Embryonic facial prominence (tissue), 1 donor: Measurements from ENCODE around the gene CCDC83.
"Not testable (repeated sequence)": the region's sequence is repeated elsewhere in the genome, so short reads cannot be mapped to it uniquely, and the experiment has no call there.

Source experiments
- DNase-seq: peaks from one replicate; pipeline ENCODE4 v3.0.0-alpha.2; 2016; ENCODE audit errors: extremely low spot score

The CCDC83 gene

GRCh38 chr11:85835729-85836128 lies 19.5 kb upstream of the CCDC83 start:
- DNase-seq, result no peak

- not testable (repeated sequence) for DNase-seq
These were observed 14.3 kb upstream of the CCDC83 start for GRCh38 chr11:85840932-85841331.

GRCh38 chr11:85843929-85844328 lies 11.3 kb upstream of the CCDC83 start:
- no peak for DNase-seq

- DNase-seq, result no peak
These were observed 10.6 kb upstream of the CCDC83 start for GRCh38 chr11:85844439-85845123.

GRCh38 chr11:85845124-85845631 lies 10.0 kb upstream of the CCDC83 start:
- no peak for DNase-seq

DNA sequence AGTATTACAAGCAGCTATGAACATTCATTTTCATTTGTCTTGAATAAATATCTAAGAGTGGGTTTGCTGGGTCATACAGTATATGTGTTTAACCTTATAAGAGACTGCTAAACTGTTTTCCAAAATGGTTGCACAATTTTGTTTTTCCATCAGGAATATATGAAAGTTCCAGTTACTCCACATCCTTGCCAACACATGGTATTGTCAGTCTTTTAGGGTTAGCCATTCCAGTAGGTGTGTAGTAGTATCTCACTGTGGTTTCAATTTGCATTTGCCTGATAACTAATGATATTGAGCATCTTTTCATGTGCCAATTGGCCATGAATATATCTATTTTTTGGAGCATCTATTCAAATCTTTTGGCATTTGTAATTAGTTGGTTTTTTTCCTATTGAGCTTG lies 7.7 kb upstream of the CCDC83 start:
- DNase-seq, result no peak

DNA sequence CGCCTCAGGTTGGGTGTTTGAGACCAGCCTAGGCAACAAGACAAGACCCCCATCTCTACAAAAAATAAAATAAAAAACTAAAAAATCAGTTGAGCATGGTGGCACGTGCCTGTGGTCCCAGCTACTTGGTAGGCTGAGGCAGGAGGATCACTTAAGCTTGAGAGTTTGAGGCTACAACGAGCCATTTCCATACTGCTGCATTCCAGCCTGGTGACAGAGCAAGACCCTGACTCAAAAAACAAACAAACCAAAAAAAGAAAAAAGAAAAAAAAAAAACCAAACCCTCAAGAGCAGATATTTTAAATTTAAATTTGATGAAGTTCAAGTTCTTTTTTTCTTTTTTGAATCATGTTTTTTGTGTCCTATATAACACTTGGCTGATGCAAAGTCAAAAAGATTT lies 7.2 kb upstream of the CCDC83 start:
- DNase-seq, result no peak

DNA sequence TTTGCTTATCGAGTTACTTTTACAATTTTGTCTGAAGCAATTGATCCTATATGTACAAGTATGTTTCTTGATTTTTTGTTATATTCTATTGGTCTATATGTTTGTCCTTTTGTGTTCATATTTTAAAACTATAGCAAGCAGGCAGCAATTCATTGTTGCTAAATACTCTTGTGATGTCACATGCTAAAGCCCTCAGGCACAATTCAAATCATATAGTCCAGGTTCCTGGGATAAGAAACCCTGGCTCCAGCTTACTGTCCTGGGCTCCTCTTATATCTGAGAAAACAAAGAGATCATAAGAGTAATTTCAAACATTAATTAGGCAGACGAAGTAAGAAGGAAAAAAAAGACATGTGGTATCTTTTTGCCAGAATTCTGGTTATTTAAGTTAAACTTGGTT lies 6.6 kb upstream of the CCDC83 start:
- DNase-seq, result no peak

- DNase-seq, result not testable (repeated sequence)
These were observed 2.4 kb upstream of the CCDC83 start for GRCh38 chr11:85852754-85853153.

GRCh38 chr11:85853541-85853940 lies 1.6 kb upstream of the CCDC83 start:
- not testable (repeated sequence) for DNase-seq

GRCh38 chr11:85854212-85854556 lies 999 bp upstream of the CCDC83 start:
- peak; percentile 7 for DNase-seq

DNA sequence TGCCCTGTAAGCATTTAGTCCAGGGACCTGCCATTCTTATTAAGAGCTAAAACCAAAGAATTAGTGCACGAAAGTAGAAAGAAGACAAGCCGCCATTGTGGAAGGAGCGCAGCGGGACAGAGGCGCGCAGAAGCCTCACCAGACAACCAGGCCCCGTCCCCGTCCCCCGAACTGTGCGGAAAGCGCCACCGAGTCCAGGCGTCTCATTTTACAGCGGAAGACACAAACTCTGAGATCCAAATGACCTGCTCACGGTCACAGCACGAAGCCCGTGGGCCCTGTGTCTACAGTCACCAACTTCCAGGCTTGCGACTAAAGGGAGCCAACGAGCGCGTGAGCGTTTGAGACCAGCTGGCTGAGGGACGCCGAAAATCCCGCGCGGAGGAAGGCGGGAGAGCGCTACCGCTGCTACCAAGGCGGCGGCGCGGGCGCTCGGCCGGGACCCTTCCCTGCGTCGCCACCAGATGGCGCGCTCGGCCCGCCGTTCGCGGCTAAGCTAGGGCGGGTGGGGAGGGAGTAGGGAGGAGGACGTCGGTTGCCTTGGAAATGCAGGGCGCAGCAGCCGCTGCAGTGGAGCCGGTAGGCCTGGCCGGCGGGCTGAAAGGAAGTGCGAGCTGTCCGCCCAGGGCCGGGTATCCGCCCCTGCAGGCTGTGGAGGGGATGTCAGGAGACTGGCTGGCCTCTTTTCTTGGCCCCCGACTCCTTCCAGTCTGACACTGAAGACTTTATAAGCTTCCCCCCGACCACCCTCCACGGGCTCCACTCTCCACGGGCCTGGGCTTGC lies 434 bp upstream of the CCDC83 start:
- peak; percentile 83 for DNase-seq

DNA sequence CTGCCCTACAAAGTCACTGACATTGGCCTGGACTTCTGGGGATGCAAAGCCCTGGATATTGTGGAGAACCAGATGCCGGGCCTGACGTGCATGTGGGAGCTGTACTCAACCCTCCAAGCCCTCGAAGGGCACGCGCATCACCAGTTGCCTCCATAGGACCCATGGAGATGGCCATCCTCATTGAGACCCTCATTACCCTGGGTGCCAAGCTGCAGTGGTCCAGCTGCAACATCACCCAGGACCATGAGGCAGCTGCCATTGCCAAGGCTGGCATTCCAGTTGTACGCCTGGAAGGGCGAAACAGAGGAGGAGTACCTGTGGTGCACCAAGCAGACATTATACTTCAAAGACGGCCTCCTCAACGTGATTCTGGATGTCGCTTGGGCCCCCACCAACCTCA lies 1.9 kb downstream of the CCDC83 start:
- no peak for DNase-seq

DNA sequence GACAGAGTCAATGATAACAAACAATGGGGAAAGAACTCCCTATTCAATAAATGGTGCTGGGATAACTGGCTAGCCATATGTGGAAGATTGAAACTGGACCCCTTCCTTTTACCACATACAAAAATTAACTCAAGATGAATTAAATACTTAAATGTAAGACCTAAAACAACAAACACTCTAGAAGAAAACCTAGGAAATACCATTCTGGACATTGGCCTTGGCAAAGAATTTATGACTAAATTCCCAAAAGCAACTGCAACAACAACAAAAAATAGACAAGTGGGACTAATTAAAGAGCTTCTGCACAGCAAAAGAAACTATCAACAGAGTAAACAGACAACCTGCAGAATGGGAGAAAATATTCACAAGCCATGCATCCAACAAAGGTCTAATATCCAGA lies 4.4 kb downstream of the CCDC83 start:
- DNase-seq, result not testable (repeated sequence)

DNA sequence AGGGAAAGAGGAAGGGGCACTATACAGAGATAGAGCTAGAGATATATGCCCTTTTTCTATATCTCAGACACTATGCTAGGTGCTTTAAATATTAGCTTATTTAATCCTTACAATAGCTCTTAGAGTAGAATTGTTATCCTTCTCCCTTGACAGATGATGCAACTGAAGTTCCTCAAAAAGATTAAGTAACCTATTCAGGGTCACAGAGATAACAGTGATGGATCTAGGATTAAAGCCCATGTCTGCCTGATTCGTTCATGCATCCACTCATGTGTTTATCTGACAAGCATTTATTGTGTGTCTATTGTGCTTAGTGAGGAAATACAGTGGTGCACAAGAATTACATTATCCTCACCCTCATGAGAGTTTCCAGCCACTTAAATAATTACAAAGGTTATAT lies 8.7 kb downstream of the CCDC83 start:
- no peak for DNase-seq

- DNase-seq, result no peak
These were observed 11.1 kb downstream of the CCDC83 start for GRCh38 chr11:85866137-85866827.

DNA sequence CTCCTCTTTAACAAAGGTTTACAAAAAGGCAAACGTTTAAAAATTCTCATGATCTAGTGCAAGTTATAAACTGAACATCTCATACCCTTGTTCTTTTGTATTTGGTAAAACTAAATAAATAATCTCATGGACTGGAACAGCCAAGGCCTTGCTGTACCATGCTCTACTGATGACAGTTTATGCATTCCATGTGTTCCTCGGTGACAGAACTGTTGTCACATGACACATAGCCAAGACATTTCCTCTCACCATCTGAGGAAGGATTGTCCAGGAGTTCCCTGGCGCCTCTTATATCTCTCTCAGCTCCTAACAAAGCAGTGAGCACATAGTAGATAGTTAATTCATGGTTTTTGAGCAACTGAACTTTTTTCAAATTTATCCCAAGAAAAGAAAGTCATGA lies 12.6 kb downstream of the CCDC83 start:
- DNase-seq, result no peak

- DNase-seq, result no peak
These were observed 14.6 kb downstream of the CCDC83 start for GRCh38 chr11:85869781-85870180.

DNA sequence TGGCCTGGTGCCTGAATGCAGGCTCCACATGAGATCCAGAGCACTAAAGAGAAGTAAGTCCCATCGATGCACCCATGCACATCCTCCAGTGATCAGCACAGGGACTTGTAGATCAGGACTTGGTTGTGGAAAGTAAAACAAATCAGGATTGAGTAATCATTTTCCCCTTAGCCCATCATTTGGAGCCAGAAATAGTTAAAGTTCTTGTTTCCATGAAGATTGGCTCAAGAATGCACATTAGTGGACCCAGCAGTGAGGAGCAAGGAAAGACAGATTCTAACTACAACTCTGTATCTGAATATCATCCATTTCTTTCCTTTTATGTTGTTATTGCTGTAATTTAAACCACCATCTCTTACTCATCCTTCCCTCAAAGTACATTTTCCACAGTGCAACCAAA lies 19.1 kb downstream of the CCDC83 start:
- DNase-seq, result no peak

GRCh38 chr11:85875505-85875904 lies 20.3 kb downstream of the CCDC83 start:
- no peak for DNase-seq

- no peak for DNase-seq
These were observed 29.4 kb downstream of the CCDC83 start for GRCh38 chr11:85884581-85885021.
